ENCODE measurements around the gene NGLY1.

Gene NGLY1

GRCh38 chr3:25678581-25678980, 104.7 kb downstream of the NGLY1 start:
- no peak for TF ChIP-seq EZH2phosphoT487 (IDR thresholded peaks at IDR 0.05; ENCODE audit: low read depth)
- TF ChIP-seq, protein P1, sequence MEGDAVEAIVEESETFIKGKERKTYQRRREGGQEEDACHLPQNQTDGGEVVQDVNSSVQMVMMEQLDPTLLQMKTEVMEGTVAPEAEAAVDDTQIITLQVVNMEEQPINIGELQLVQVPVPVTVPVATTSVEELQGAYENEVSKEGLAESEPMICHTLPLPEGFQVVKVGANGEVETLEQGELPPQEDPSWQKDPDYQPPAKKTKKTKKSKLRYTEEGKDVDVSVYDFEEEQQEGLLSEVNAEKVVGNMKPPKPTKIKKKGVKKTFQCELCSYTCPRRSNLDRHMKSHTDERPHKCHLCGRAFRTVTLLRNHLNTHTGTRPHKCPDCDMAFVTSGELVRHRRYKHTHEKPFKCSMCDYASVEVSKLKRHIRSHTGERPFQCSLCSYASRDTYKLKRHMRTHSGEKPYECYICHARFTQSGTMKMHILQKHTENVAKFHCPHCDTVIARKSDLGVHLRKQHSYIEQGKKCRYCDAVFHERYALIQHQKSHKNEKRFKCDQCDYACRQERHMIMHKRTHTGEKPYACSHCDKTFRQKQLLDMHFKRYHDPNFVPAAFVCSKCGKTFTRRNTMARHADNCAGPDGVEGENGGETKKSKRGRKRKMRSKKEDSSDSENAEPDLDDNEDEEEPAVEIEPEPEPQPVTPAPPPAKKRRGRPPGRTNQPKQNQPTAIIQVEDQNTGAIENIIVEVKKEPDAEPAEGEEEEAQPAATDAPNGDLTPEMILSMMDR (IDR thresholded peaks at IDR 0.05; ENCODE audit: low read depth, low read length), result no peak
- no peaks in the 10 kb centered on the region for H3K36me3 ChIP-seq (replicated peaks; ENCODE audit: low read depth, low read length)
- peaks cover 4% of the 10 kb centered on the region for H3K4me1 ChIP-seq (ENCODE audit: low read length)
- H3K4me3 ChIP-seq (ENCODE audit: low read length), result no peak overlapping the region
- no peaks in the 10 kb centered on the region for H4K20me1 ChIP-seq (ENCODE audit: insufficient read depth, low read length)
- H3K27ac ChIP-seq (ENCODE audit: low read length), result no peak overlapping the region
- no peaks in the 10 kb centered on the region for H3K27me3 ChIP-seq (ENCODE audit: low read depth, low read length)
- no peak overlapping the region for H3K9ac ChIP-seq (ENCODE audit: low read length)
- no peaks in the 10 kb centered on the region for H3K79me2 ChIP-seq (ENCODE audit: low read length)
- no peak overlapping the region for H3K4me2 ChIP-seq (ENCODE audit: low read length)
- H3K9me3 ChIP-seq (ENCODE audit: insufficient read depth, low read length), result no peaks in the 10 kb centered on the region
- no peak overlapping the region for H2AFZ ChIP-seq (ENCODE audit: low read depth, low read length)

DNA sequence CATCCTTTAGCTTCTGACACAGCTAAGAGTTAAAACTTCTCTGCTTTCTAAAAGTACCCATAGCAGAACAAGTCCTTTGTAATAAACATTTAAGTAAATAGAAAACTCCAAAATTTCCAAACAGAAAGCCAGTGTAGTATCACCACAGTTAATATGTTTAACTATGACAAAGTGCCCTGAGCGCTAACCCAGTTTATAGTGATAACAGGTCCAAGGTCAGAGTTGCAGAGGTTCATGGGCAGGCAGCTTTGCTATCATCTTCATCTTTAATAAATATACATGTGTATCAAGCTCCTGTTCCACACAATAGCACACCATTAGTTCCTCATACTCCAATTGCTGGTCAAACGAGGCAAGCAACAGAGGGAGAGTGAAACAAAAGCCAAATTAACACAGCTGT, 106.1 kb downstream of the NGLY1 start:
- no peaks in the 10 kb centered on the region for H3K36me3 ChIP-seq (replicated peaks; ENCODE audit: low read depth, low read length)
- no peak overlapping the region for H3K27ac ChIP-seq (ENCODE audit: low read length)
- H4K20me1 ChIP-seq (ENCODE audit: insufficient read depth, low read length), result no peaks in the 10 kb centered on the region
- TF ChIP-seq EZH2phosphoT487 (IDR thresholded peaks at IDR 0.05; ENCODE audit: low read depth), result no peak
- TF ChIP-seq, protein P1 (IDR thresholded peaks at IDR 0.05; ENCODE audit: low read depth, low read length), result no peak
- no peak overlapping the region for H3K4me3 ChIP-seq (ENCODE audit: low read length)
- H3K9ac ChIP-seq (ENCODE audit: low read length), result no peak overlapping the region
- no peaks in the 10 kb centered on the region for H3K79me2 ChIP-seq (ENCODE audit: low read length)
- H3K4me2 ChIP-seq (ENCODE audit: low read length), result no peak overlapping the region
- no peaks in the 10 kb centered on the region for H3K9me3 ChIP-seq (ENCODE audit: insufficient read depth, low read length)
- H2AFZ ChIP-seq (ENCODE audit: low read depth, low read length), result no peak overlapping the region
- no peaks in the 10 kb centered on the region for H3K4me1 ChIP-seq (ENCODE audit: low read length)
- H3K27me3 ChIP-seq (ENCODE audit: low read depth, low read length), result no peaks in the 10 kb centered on the region

DNA sequence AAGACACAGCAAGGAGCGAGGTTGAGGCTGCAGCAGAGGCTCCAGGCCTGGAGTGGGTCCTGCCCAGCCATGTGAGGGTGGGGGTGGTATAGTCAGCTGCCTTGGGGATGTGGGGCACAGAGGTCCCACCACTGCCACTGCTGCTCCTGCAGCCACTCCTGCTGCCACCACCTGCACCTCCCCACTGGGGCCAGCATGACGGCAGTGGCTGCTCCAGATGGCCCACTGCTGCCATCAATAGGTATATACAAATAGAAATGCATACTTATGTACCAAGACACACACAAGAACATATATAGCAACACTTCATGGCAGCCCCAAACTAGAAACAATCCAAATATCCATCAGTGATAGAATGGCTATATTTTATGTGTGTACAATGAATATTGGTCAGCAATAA, 108.6 kb downstream of the NGLY1 start:
- Histone ChIP-seq H3K27ac (ENCODE audit: low read length) (no peak overlapping the region), H3K27me3 (ENCODE audit: low read depth, low read length) (peaks cover 6% of the 10 kb centered on the region; the same call in 1 of the 2 replicates), H3K4me1 (ENCODE audit: low read length) (no peaks in the 10 kb centered on the region), H3K4me3 (ENCODE audit: low read length) (no peak overlapping the region), H3K79me2 (ENCODE audit: low read length) (no peaks in the 10 kb centered on the region), H3K4me2 (ENCODE audit: low read length) (no peak overlapping the region), H4K20me1 (ENCODE audit: insufficient read depth, low read length) (no peaks in the 10 kb centered on the region), H2AFZ (ENCODE audit: low read depth, low read length) (no peak overlapping the region), H3K9me3 (ENCODE audit: insufficient read depth, low read length) (no peaks in the 10 kb centered on the region), H3K36me3 (replicated peaks; ENCODE audit: low read depth, low read length) (no peaks in the 10 kb centered on the region), H3K9ac (ENCODE audit: low read length) (no peak overlapping the region)
- no peak for TF ChIP-seq EZH2phosphoT487 (IDR thresholded peaks at IDR 0.05; ENCODE audit: low read depth)
- TF ChIP-seq, protein P1 (IDR thresholded peaks at IDR 0.05; ENCODE audit: low read depth, low read length), result peak; percentile 12; the same call in 1 of the 2 replicates

DNA sequence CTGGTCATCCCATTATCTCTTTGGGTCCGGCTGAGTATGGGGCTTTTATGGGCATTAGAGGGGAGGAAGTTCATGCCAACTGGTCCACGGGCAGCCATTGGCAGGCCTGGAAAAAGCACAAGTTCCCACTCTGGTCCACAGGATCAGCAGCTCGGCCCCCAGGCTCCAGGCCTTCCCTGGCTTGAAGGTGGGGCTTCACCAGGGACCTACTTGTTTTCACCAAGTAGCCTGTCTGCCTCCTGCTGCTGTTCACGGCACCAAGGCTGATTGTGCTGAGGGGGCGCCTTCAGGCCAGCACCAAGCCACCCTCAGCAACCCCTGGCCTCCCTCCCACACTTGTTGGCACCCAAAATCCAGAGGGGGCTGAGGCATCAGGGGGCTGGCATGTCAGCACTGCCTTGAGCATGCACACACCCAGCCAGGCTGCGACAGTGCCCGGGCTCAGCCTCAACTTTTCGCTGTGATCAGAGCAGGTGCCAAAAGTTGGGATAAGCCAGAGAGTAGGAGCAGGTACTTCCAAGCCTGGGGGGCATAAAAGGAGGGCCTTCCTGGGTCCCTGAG, 109.4 kb downstream of the NGLY1 start:
- Histone ChIP-seq H2AFZ (ENCODE audit: low read depth, low read length) (no peak overlapping the region), H3K79me2 (ENCODE audit: low read length) (no peaks in the 10 kb centered on the region), H3K4me2 (ENCODE audit: low read length) (no peak overlapping the region), H3K36me3 (replicated peaks; ENCODE audit: low read depth, low read length) (no peaks in the 10 kb centered on the region), H4K20me1 (ENCODE audit: insufficient read depth, low read length) (no peaks in the 10 kb centered on the region), H3K4me1 (ENCODE audit: low read length) (no peaks in the 10 kb centered on the region), H3K27ac (ENCODE audit: low read length) (no peak overlapping the region), H3K9me3 (ENCODE audit: insufficient read depth, low read length) (no peaks in the 10 kb centered on the region), H3K9ac (ENCODE audit: low read length) (no peak overlapping the region), H3K4me3 (ENCODE audit: low read length) (no peak overlapping the region), H3K27me3 (ENCODE audit: low read depth, low read length) (peaks cover 11% of the 10 kb centered on the region; the same call in 1 of the 2 replicates)
- TF ChIP-seq, protein P1 (IDR thresholded peaks at IDR 0.05; ENCODE audit: low read depth, low read length), result no peak
- no peak for TF ChIP-seq EZH2phosphoT487 (IDR thresholded peaks at IDR 0.05; ENCODE audit: low read depth)
